ENCODE measurements around the gene FAM120A. TPM values are rescaled to one million over a fixed set of nuclear protein-coding genes. Genes with fewer than 3 reads are reported as not detected.

FAM120A gene
- total RNA-seq, 4 donors from 2014 or later: 68.7 to 105 (median 90.2) TPM

GRCh38 chr9:93486268-93486667, 34.8 kb downstream of the FAM120A start:
- TF ChIP-seq CTCF (IDR thresholded peaks at IDR 0.05; ENCODE audit: low read depth): no peak

- TF ChIP-seq CTCF (IDR thresholded peaks at IDR 0.05; ENCODE audit: low read depth): no peak
Measured at GRCh38 chr9:93488244-93488643, 36.8 kb downstream of the FAM120A start.

GRCh38 chr9:93491593-93492232, 40.2 kb downstream of the FAM120A start:
- TF ChIP-seq CTCF (IDR thresholded peaks at IDR 0.05; ENCODE audit: low read depth): no peak

GRCh38 chr9:93492327-93492726, 40.8 kb downstream of the FAM120A start:
- TF ChIP-seq CTCF (IDR thresholded peaks at IDR 0.05; ENCODE audit: low read depth): no peak

- TF ChIP-seq CTCF (IDR thresholded peaks at IDR 0.05; ENCODE audit: low read depth): no peak
Measured at GRCh38 chr9:93493949-93494348, 42.5 kb downstream of the FAM120A start.

- TF ChIP-seq CTCF (IDR thresholded peaks at IDR 0.05; ENCODE audit: low read depth): no peak
Measured at GRCh38 chr9:93496285-93496684, 44.8 kb downstream of the FAM120A start.

- no peak for TF ChIP-seq CTCF (IDR thresholded peaks at IDR 0.05; ENCODE audit: low read depth)
Measured at GRCh38 chr9:93500571-93501298, 49.2 kb downstream of the FAM120A start.
